NCI-H2107 treated with DMSO at 0.1 percent for 48 hours (cell line): Measurements from ENCODE around the gene PIAS2.
A peak's percentile ranks its signal among the peaks of the same experiment; 100 is the strongest.

ENCODE experiments used
- DNase-seq: peaks from one replicate; lab custom pipeline; 2025; ENCODE audit not compliant: unreplicated experiment; lab: John Stamatoyannopoulos, UW

Gene PIAS2

GRCh38 chr18:46768166-46768921 is 149.0 kb downstream of the PIAS2 start:
- no peak for DNase-seq

- no peak for DNase-seq
These were observed 150.1 kb downstream of the PIAS2 start for GRCh38 chr18:46767217-46767616.

GRCh38 chr18:46764586-46764985 is 152.7 kb downstream of the PIAS2 start:
- DNase-seq, result no peak

- peak; percentile 89 for DNase-seq
These were observed 156.1 kb downstream of the PIAS2 start for GRCh38 chr18:46761059-46761769.

- peak; percentile 38 for DNase-seq
These were observed 157.4 kb downstream of the PIAS2 start for GRCh38 chr18:46759890-46760289.

- peak; percentile 30 for DNase-seq
These were observed 160.6 kb downstream of the PIAS2 start, which contains the start of gene ST8SIA5 for GRCh38 chr18:46756559-46757201. Gene ST8SIA5, minus strand, starts transcription at chr18:46757053. Its CDS starts 545 bp downstream, at chr18:46756508.

GRCh38 chr18:46756025-46756558 is 161.2 kb downstream of the PIAS2 start:
- DNase-seq, result no peak

- no peak for DNase-seq
These were observed 161.8 kb downstream of the PIAS2 start for GRCh38 chr18:46755315-46756024.

- DNase-seq, result no peak
These were observed 162.5 kb downstream of the PIAS2 start for GRCh38 chr18:46754661-46755292.

DNA sequence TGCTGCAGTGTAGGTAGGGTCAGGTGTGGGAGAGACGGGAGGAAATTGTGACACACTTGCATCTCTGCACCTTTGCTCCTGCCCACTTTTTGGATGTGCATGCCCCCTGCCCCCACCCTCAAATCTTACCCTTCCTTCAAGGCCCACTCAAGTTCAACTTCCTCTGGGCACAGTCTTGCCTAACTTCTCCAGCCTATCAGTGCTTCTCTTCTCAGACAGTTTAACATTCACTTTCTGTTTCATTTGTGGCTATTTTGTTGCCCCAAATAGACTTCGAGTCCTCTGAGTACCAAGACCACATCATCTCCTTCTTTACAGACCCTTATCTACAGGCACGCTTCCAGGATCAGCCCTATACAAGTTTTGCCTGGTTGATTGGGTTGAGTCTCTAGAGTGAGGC is 163.1 kb downstream of the PIAS2 start:
- no peak for DNase-seq
